ENCODE results near the gene MYL5. TPM values are rescaled to one million over a fixed set of nuclear protein-coding genes. Genes with fewer than 3 reads are reported as not detected.
A peak's percentile ranks its signal among the peaks of the same experiment; 100 is the strongest.
"Not testable (repeated sequence)": the region's sequence is repeated elsewhere in the genome, so short reads cannot be mapped to it uniquely, and the experiment has no call there.

MYL5 gene
- total RNA-seq, 1 donor: 9.1 TPM

DNA sequence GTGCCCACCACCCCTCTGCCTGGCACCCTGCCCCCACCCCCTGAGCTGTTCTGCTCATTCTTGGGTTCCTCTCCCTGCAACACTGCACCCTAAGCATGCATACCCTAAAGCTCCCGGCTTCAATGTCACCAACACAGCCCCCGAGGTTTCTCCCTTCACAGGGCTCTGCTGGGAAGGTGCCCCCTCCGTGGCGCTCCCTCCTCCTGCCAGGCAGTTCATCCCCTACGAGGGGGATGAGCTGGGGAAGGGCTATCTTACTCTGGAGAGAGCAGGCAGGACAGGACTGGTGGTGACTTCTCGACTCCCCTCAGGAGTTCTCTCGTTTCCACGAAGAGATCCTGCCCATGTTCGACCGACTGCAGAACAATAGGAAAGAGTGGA, 6.8 kb upstream of the MYL5 start:
- H3K4me3 ChIP-seq (ENCODE audit: low read depth, low read length): no peak overlapping the region
- TF ChIP-seq, protein P1, sequence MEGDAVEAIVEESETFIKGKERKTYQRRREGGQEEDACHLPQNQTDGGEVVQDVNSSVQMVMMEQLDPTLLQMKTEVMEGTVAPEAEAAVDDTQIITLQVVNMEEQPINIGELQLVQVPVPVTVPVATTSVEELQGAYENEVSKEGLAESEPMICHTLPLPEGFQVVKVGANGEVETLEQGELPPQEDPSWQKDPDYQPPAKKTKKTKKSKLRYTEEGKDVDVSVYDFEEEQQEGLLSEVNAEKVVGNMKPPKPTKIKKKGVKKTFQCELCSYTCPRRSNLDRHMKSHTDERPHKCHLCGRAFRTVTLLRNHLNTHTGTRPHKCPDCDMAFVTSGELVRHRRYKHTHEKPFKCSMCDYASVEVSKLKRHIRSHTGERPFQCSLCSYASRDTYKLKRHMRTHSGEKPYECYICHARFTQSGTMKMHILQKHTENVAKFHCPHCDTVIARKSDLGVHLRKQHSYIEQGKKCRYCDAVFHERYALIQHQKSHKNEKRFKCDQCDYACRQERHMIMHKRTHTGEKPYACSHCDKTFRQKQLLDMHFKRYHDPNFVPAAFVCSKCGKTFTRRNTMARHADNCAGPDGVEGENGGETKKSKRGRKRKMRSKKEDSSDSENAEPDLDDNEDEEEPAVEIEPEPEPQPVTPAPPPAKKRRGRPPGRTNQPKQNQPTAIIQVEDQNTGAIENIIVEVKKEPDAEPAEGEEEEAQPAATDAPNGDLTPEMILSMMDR (IDR thresholded peaks at IDR 0.05; ENCODE audit: insufficient read depth, low read depth, low read length): no peak
- DNase-seq (ENCODE audit: low read depth): no peak

- DNase-seq (ENCODE audit: low read depth); H3K4me3 ChIP-seq (ENCODE audit: low read depth, low read length): not testable (repeated sequence)
Measured at GRCh38 chr4:668219-668618, 6.1 kb upstream of the MYL5 start.

DNA sequence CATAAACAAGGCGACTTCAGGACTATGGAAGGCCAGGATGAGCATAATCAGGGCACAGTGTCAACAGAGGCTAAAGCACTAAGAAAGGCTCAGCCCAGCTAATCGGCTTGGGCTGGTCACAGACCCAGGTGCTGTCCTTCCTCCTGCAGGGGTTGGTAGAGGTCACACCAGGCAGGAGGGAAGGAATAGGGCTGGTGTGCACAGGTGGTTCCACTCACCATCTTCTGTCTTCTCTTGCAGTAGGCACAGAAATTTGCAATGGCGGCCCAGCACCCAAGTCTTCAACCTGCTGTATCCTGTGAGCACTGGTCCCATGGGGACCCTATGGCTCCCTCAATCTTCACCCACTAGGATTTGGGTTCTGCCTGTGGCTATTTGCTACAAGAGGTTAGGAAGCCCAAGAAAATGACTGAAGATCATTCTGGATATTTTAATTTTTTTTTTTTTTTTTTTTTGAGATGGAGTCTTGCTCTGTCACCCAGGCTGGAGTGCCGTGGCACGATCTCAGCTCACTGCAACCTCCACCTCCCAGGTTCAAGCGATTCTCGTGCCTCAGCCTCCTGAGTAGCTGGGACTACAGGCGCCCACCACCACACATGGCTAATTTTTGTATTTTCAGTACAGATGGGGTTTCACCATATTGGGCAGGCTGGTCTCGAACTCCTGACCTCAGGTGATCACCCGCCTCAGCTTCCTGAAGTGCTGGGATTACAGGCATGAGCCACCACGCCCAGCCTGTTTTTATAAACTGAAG, 4.4 kb upstream of the MYL5 start:
- not testable (repeated sequence) for H3K4me3 ChIP-seq (ENCODE audit: low read depth, low read length); DNase-seq (ENCODE audit: low read depth)

DNA sequence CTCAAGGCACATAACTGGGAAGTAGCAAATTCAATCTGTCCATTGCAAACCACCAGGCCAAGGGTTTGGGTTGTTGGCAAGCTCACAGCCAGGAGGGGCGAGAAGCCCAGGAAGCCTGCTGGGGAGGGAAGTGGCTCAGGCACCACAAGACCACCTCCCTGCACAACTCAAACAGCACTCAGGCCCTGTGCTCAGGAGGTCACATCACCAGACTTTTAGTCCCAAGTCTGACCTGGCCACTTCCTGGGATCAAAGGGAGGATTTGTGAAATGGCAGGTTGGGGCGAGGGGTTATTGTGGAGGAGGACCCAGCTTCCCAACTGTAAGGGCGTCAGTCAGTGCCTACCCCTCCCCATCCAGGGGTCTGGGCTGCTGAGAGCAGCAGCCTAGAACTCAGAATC, 2.6 kb upstream of the MYL5 start:
- no peak for DNase-seq (ENCODE audit: low read depth)
- TF ChIP-seq, protein P1 (IDR thresholded peaks at IDR 0.05; ENCODE audit: insufficient read depth, low read depth, low read length): no peak
- no peak overlapping the region for H3K4me3 ChIP-seq (ENCODE audit: low read depth, low read length)

DNA sequence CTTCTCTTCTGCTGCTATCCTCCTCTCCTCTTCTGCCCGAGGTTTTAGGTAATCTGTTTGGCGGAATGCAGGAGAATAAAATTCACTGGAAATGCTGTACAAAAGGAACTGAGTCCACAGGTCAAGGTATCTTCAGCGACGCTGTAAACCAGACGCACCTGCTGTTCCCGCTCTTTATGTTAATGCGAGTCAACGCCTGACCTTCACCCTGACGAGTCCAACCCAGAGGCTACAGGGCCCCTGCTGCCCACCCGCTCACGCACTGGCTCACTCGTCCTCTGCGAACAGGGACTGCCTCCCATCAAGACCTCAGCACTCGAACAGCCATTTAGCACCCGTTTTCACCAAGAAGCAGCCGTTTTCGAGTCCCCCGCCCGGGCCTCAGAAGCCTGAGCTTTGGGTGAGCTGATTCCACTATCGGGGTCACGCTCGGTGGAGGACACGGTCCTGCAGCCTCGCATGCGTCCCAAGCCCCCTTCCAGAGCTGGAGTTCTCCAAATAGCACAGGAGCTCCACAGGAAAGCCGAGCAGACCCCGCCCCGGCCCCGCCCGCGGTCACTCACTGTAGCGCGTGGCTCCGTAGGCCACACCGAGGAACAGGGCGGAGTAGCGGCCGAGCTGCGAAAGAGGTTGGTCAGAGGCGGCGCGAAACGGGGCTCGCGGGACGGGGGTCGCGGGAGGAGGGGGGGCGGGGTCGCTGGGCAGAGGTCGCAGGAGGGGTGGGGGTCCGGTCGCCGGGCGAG, 822 bp upstream of the MYL5 start:
- no peak for DNase-seq (ENCODE audit: low read depth)
- peak overlapping the region; percentile 84 for H3K4me3 ChIP-seq (ENCODE audit: low read depth, low read length)
- TF ChIP-seq, protein P1 (IDR thresholded peaks at IDR 0.05; ENCODE audit: insufficient read depth, low read depth, low read length): no peak

- peak overlapping the region; percentile 84 for H3K4me3 ChIP-seq (ENCODE audit: low read depth, low read length)
- TF ChIP-seq, protein P1 (IDR thresholded peaks at IDR 0.05; ENCODE audit: insufficient read depth, low read depth, low read length): no peak
- no peak for DNase-seq (ENCODE audit: low read depth)
Measured at GRCh38 chr4:675036-675882, 917 bp downstream of the MYL5 start.

GRCh38 chr4:675980-676870, 1.9 kb downstream of the MYL5 start:
- TF ChIP-seq, protein P1 (IDR thresholded peaks at IDR 0.05; ENCODE audit: insufficient read depth, low read depth, low read length): no peak
- no peak for DNase-seq (ENCODE audit: low read depth)

More at GRCh38 chr4:675980-676870, 1.9 kb downstream of the MYL5 start:
- H3K4me3 ChIP-seq (ENCODE audit: low read depth, low read length): no peak overlapping the region

Data from fibroblast of villous mesenchyme (primary cell).